ENCODE data around the gene KDM2A.

Gene KDM2A

DNA sequence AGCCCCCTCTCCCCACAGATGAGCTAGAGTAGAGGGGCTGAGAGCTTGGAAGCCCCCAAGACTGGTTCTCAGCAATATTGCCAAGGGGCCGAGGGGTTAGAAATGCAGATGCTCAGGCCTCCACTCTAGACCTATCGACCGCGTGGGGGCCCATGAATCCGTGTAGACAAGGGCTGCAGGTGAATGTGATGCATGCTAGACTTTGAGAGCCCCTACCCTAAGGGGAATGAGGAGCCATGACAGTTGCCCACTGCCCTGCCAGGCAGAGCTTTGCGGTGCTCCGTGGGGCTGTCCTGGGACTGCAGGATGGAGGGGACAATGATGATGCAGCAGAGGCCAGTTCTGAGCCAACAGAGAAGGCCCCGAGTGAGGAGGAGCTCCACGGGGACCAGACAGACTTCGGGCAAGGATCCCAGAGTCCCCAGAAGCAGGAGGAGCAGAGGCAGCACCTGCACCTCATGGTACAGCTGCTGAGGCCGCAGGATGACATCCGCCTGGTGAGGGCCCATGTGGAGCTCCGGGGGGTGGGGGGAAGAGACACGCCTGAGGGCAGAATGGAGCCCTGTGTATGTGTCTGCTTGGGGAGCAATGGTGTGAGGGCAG lies 185.5 kb downstream of the KDM2A start:
- Histone ChIP-seq H3K4ac (ENCODE audit: low read depth in 1 of 2, low read length in 2 of 2) (peak overlapping the region in 1 of 2 experiments; percentile 93), H2BK12ac (ENCODE audit: low read length in 2 of 2) (no peak overlapping the region), H3K4me2 (ENCODE audit: low read length, poor library complexity, severe bottlenecking) (peak overlapping the region; percentile 88), H3K18ac (ENCODE audit: low read depth in 1 of 2, low read length in 2 of 2) (no peak overlapping the region), H3K9ac (ENCODE audit: low read length) (peak overlapping the region; percentile 82), H3K23ac (ENCODE audit: low read length in 2 of 2) (no peak overlapping the region), H2BK120ac (ENCODE audit: low read depth, low read length) (no peak overlapping the region), H3K4me1 (ENCODE audit: control insufficient read depth, insufficient read depth, low read depth, low read length) (peaks cover 35% of the 10 kb centered on the region), H2BK15ac (ENCODE audit: low read depth, poor library complexity, severe bottlenecking) (peak overlapping the region; percentile 92), H4K8ac (ENCODE audit: low read length) (peak overlapping the region; percentile 83), H3K79me1 (replicated peaks; ENCODE audit: low read length, poor library complexity, severe bottlenecking) (peaks cover 22% of the 10 kb centered on the region), H3K36me3 (ENCODE audit: control insufficient read depth in 1 of 2, insufficient read depth in 2 of 2, low read depth in 1 of 2, low read length in 2 of 2) (peaks cover 39 to 56% of the 10 kb centered on the region in 2 experiments), H3K9me3 (ENCODE audit: control insufficient read depth, low read length) (no peaks in the 10 kb centered on the region), H3K27me3 (ENCODE audit: control insufficient read depth in 1 of 2, insufficient read depth in 1 of 2, low read length in 2 of 2) (no peaks in the 10 kb centered on the region), H3K14ac (ENCODE audit: low read length in 2 of 2) (no peak overlapping the region), H2BK5ac (ENCODE audit: low read depth, low read length, poor library complexity, severe bottlenecking) (no peak overlapping the region), H3K4me3 (ENCODE audit: insufficient read depth in 1 of 2, low read depth in 1 of 2, low read length in 2 of 2) (peak overlapping the region; percentile 86 to 90), H2AK5ac (ENCODE audit: low read length, severe bottlenecking) (peak overlapping the region; percentile 33), H2AFZ (ENCODE audit: low read depth, low read length) (no peak overlapping the region), H4K91ac (ENCODE audit: low read length) (no peak overlapping the region), H3K27ac (ENCODE audit: low read length, poor library complexity, severe bottlenecking) (no peak overlapping the region)
- WGBS: 88% methylated on average over 14 of the region's 14 CpGs
- DNase-seq: no peak

DNA sequence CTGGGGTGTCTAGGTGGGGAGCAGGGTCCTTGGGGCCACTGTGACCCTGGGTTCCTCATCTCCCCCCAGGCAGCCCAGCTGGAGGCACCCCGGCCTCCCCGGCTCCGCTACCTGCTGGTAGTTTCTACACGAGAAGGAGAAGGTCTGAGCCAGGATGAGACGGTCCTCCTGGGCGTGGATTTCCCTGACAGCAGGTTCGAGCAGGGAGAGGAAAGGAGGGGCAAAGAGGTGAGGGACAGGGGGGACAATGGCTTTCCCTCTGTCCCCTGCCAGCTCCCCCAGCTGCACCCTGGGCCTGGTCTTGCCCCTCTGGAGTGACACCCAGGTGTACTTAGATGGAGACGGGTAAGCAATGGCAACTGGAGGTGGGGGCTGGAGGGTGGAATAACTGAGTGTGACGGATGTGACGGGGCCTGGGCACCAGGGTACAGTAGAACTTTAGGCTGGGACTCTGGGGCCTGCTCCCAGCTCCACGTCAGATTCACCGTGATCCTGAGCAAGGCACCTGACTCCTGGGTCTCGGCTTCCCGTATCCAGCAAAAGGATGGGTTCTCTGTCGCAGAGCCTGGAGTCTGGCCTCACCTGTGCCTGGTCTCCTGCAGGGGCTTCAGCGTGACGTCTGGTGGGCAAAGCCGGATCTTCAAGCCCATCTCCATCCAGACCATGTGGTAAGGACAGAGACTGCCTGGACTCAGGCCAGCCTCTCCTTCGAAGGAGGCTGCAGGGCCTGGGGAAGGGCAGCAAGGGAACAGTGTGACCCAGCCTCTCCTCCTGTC lies 187.9 kb downstream of the KDM2A start:
- WGBS: 94% methylated on average over 19 of the region's 19 CpGs
- no peak overlapping the region for H3K4me2 ChIP-seq (ENCODE audit: low read length, poor library complexity, severe bottlenecking)
- no peak overlapping the region for H2BK15ac ChIP-seq (ENCODE audit: low read depth, poor library complexity, severe bottlenecking)
- H2BK12ac ChIP-seq (ENCODE audit: low read length in 2 of 2): no peak overlapping the region
- no peak overlapping the region for H3K27ac ChIP-seq (ENCODE audit: low read length, poor library complexity, severe bottlenecking)
- no peak overlapping the region for H2BK120ac ChIP-seq (ENCODE audit: low read depth, low read length)
- H3K23ac ChIP-seq (ENCODE audit: low read length in 2 of 2): no peak overlapping the region
- H3K79me1 ChIP-seq (replicated peaks; ENCODE audit: low read length, poor library complexity, severe bottlenecking): peaks cover 12% of the 10 kb centered on the region
- no peak overlapping the region for H2AFZ ChIP-seq (ENCODE audit: low read depth, low read length)
- no peak overlapping the region for H3K4me3 ChIP-seq (ENCODE audit: insufficient read depth in 1 of 2, low read depth in 1 of 2, low read length in 2 of 2)
- DNase-seq: no peak
- H3K27me3 ChIP-seq (ENCODE audit: control insufficient read depth in 1 of 2, insufficient read depth in 1 of 2, low read length in 2 of 2): no peaks in the 10 kb centered on the region
- no peak overlapping the region for H4K8ac ChIP-seq (ENCODE audit: low read length)
- no peak overlapping the region for H3K9ac ChIP-seq (ENCODE audit: low read length)
- H3K4ac ChIP-seq (ENCODE audit: low read depth in 1 of 2, low read length in 2 of 2): no peak overlapping the region
- no peak overlapping the region for H4K91ac ChIP-seq (ENCODE audit: low read length)
- H3K14ac ChIP-seq (ENCODE audit: low read length in 2 of 2): no peak overlapping the region
- no peak overlapping the region for H2AK5ac ChIP-seq (ENCODE audit: low read length, severe bottlenecking)
- H3K4me1 ChIP-seq (ENCODE audit: control insufficient read depth, insufficient read depth, low read depth, low read length): peaks cover 24% of the 10 kb centered on the region
- peaks cover 21 to 56% of the 10 kb centered on the region in 2 experiments for H3K36me3 ChIP-seq (ENCODE audit: control insufficient read depth in 1 of 2, insufficient read depth in 2 of 2, low read depth in 1 of 2, low read length in 2 of 2)
- H3K18ac ChIP-seq (ENCODE audit: low read depth in 1 of 2, low read length in 2 of 2): no peak overlapping the region
- no peak overlapping the region for H2BK5ac ChIP-seq (ENCODE audit: low read depth, low read length, poor library complexity, severe bottlenecking)
- no peaks in the 10 kb centered on the region for H3K9me3 ChIP-seq (ENCODE audit: control insufficient read depth, low read length)

DNA sequence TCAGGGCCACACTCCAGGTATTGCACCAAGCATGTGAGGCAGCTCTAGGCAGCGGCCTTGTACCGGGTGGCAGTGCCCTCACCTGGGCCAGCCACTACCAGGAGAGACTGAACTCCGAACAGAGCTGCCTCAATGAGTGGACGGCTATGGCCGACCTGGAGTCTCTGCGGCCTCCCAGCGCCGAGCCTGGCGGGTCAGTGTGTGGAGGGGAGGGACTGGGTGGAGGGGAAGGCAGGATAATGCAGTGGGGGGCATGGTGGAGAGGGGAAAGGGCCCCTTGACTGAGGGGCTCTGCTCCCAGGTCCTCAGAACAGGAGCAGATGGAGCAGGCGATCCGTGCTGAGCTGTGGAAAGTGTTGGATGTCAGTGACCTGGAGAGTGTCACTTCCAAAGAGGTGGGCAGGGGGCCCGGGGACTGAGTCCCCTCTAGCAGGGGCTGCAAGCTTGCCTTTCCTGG lies 188.5 kb downstream of the KDM2A start:
- Histone ChIP-seq H3K27me3 (ENCODE audit: control insufficient read depth in 1 of 2, insufficient read depth in 1 of 2, low read length in 2 of 2) (no peaks in the 10 kb centered on the region), H4K91ac (ENCODE audit: low read length) (no peak overlapping the region), H2BK5ac (ENCODE audit: low read depth, low read length, poor library complexity, severe bottlenecking) (no peak overlapping the region), H3K4ac (ENCODE audit: low read depth in 1 of 2, low read length in 2 of 2) (no peak overlapping the region), H3K9ac (ENCODE audit: low read length) (no peak overlapping the region), H3K27ac (ENCODE audit: low read length, poor library complexity, severe bottlenecking) (no peak overlapping the region), H2AFZ (ENCODE audit: low read depth, low read length) (no peak overlapping the region), H3K18ac (ENCODE audit: low read depth in 1 of 2, low read length in 2 of 2) (no peak overlapping the region), H3K14ac (ENCODE audit: low read length in 2 of 2) (no peak overlapping the region), H3K4me1 (ENCODE audit: control insufficient read depth, insufficient read depth, low read depth, low read length) (peaks cover 20% of the 10 kb centered on the region), H3K4me3 (ENCODE audit: insufficient read depth in 1 of 2, low read depth in 1 of 2, low read length in 2 of 2) (no peak overlapping the region), H3K9me3 (ENCODE audit: control insufficient read depth, low read length) (no peaks in the 10 kb centered on the region), H2BK15ac (ENCODE audit: low read depth, poor library complexity, severe bottlenecking) (no peak overlapping the region), H3K79me1 (replicated peaks; ENCODE audit: low read length, poor library complexity, severe bottlenecking) (peaks cover 12% of the 10 kb centered on the region), H3K36me3 (ENCODE audit: control insufficient read depth in 1 of 2, insufficient read depth in 2 of 2, low read depth in 1 of 2, low read length in 2 of 2) (peaks cover 21 to 59% of the 10 kb centered on the region in 2 experiments), H2AK5ac (ENCODE audit: low read length, severe bottlenecking) (no peak overlapping the region), H2BK120ac (ENCODE audit: low read depth, low read length) (no peak overlapping the region), H3K23ac (ENCODE audit: low read length in 2 of 2) (no peak overlapping the region), H3K4me2 (ENCODE audit: low read length, poor library complexity, severe bottlenecking) (no peak overlapping the region), H4K8ac (ENCODE audit: low read length) (no peak overlapping the region), H2BK12ac (ENCODE audit: low read length in 2 of 2) (no peak overlapping the region)
- no peak for DNase-seq
- WGBS: 84% methylated on average over 12 of the region's 12 CpGs

Measured in mesenchymal stem cell (in vitro differentiated cells and primary cell).